BLaER1 treated with 17β-estradiol and CSF1 and Interleukin-3, amounts not matched to agents 10 nM and 100 nM (cell line): ENCODE data around the gene SYT9.

ENCODE experiments used
- H3K27ac ChIP-seq, 11 experiments: shearing (Covaris generic); formaldehyde crosslinking; 2 replicates each; pipeline ENCODE4 v1.8.1; 2022
- H3K27me3 ChIP-seq, 11 experiments: shearing (Covaris generic); formaldehyde crosslinking; 2 replicates each; pipeline ENCODE4 v1.8.1; 2022
- H3K36me3 ChIP-seq, 11 experiments: shearing (Covaris generic); formaldehyde crosslinking; 2 replicates each; pipeline ENCODE4 v1.8.1; 2022
- H3K4me1 ChIP-seq, 10 experiments: shearing (Covaris generic); formaldehyde crosslinking; 2 replicates each; pipeline ENCODE4 v1.8.1; 2022
- H3K4me2 ChIP-seq, 11 experiments: shearing (Covaris generic); formaldehyde crosslinking; 2 replicates each; pipeline ENCODE4 v1.8.1; 2022
- H3K4me3 ChIP-seq, 10 experiments: shearing (Covaris generic); formaldehyde crosslinking; 2 replicates each; pipeline ENCODE4 v1.8.1; 2022
- H3K9ac ChIP-seq, 11 experiments: shearing (Covaris generic); formaldehyde crosslinking; 2 replicates each; pipeline ENCODE4 v1.8.1; 2022
- H3K9me3 ChIP-seq, 11 experiments: shearing (Covaris generic); formaldehyde crosslinking; replicated peaks in 1 of 11; 2 replicates each; pipeline ENCODE4 v1.8.1; 2022
- H4K20me1 ChIP-seq, 11 experiments: shearing (Covaris generic); formaldehyde crosslinking; 2 replicates each; pipeline ENCODE4 v1.8.1; 2022
- Cebpa-rat ChIP-seq, 11 experiments: shearing (Covaris generic); IDR thresholded peaks; 2 replicates each; pipeline ENCODE4 v1.8.1; 2022

Gene SYT9

GRCh38 chr11:7484645-7485044, 232.9 kb downstream of the SYT9 start:
- no peaks in the 10 kb centered on the region for H3K36me3 ChIP-seq
- no peaks in the 10 kb centered on the region for H4K20me1 ChIP-seq
- H3K27ac ChIP-seq, result no peak overlapping the region
- peaks cover 0 to 6% (median 0%) of the 10 kb centered on the region in 10 experiments; a peak in 5 of 20 replicates for H3K4me1 ChIP-seq
- H3K27me3 ChIP-seq, result no peaks in the 10 kb centered on the region
- H3K9me3 ChIP-seq, result no peaks in the 10 kb centered on the region
- no peak overlapping the region for H3K4me2 ChIP-seq
- no peak overlapping the region for H3K9ac ChIP-seq
- no peak overlapping the region for H3K4me3 ChIP-seq
- no peak for TF ChIP-seq Cebpa-rat (IDR thresholded peaks at IDR 0.05)

- H3K27ac ChIP-seq, result no peak within 1 kb of the TSS
- H3K9ac ChIP-seq, result no peak within 1 kb of the TSS
- peaks cover 0 to 14% (median 0%) of the 10 kb centered on the region in 10 experiments; a peak in 7 of 20 replicates for H3K4me1 ChIP-seq
- H3K36me3 ChIP-seq, result no peaks in the 10 kb centered on the region
- TF ChIP-seq Cebpa-rat (IDR thresholded peaks at IDR 0.05), result no peak
- no peak within 1 kb of the TSS for H3K4me3 ChIP-seq
- no peak within 1 kb of the TSS for H3K4me2 ChIP-seq
- no peaks in the 10 kb centered on the region for H3K9me3 ChIP-seq
- H3K27me3 ChIP-seq, result no peaks in the 10 kb centered on the region
- no peaks in the 10 kb centered on the region for H4K20me1 ChIP-seq
Measured at GRCh38 chr11:7485186-7486097, 233.7 kb downstream of the SYT9 start, which contains the start of gene OLFML1. OLFML1 (plus strand) TSS chr11:7485506; CDS start chr11:7485876, 370 bp downstream.

GRCh38 chr11:7486098-7486780, 234.5 kb downstream of the SYT9 start:
- no peak overlapping the region for H3K4me2 ChIP-seq
- H3K9me3 ChIP-seq, result no peaks in the 10 kb centered on the region
- H3K9ac ChIP-seq, result no peak overlapping the region
- TF ChIP-seq Cebpa-rat (IDR thresholded peaks at IDR 0.05), result no peak
- no peaks in the 10 kb centered on the region for H3K36me3 ChIP-seq
- H3K27me3 ChIP-seq, result no peaks in the 10 kb centered on the region
- no peak overlapping the region for H3K27ac ChIP-seq
- H4K20me1 ChIP-seq, result no peaks in the 10 kb centered on the region
- H3K4me1 ChIP-seq, result peaks cover 0 to 16% (median 0%) of the 10 kb centered on the region in 10 experiments; a peak in 7 of 20 replicates
- H3K4me3 ChIP-seq, result no peak overlapping the region

- no peak overlapping the region for H3K4me2 ChIP-seq
- H3K4me3 ChIP-seq, result no peak overlapping the region
- no peak for TF ChIP-seq Cebpa-rat (IDR thresholded peaks at IDR 0.05)
- peaks cover 0 to 16% (median 0%) of the 10 kb centered on the region in 10 experiments; a peak in 7 of 20 replicates for H3K4me1 ChIP-seq
- H3K9ac ChIP-seq, result no peak overlapping the region
- H3K36me3 ChIP-seq, result no peaks in the 10 kb centered on the region
- no peaks in the 10 kb centered on the region for H3K9me3 ChIP-seq
- H3K27me3 ChIP-seq, result no peaks in the 10 kb centered on the region
- H3K27ac ChIP-seq, result no peak overlapping the region
- no peaks in the 10 kb centered on the region for H4K20me1 ChIP-seq
Measured at GRCh38 chr11:7486781-7487140, 235.1 kb downstream of the SYT9 start.

- Histone ChIP-seq H3K27ac (no peak overlapping the region), H3K36me3 (no peaks in the 10 kb centered on the region), H3K27me3 (no peaks in the 10 kb centered on the region), H3K9ac (no peak overlapping the region), H3K4me1 (peaks cover 0 to 16% (median 0%) of the 10 kb centered on the region in 10 experiments; a peak in 7 of 20 replicates), H3K4me2 (no peak overlapping the region), H3K4me3 (no peak overlapping the region), H4K20me1 (no peaks in the 10 kb centered on the region), H3K9me3 (no peaks in the 10 kb centered on the region)
- TF ChIP-seq Cebpa-rat (IDR thresholded peaks at IDR 0.05), result no peak
Measured at GRCh38 chr11:7487360-7487759, 235.7 kb downstream of the SYT9 start.

- no peak for TF ChIP-seq Cebpa-rat (IDR thresholded peaks at IDR 0.05)
- H3K27ac ChIP-seq, result no peak overlapping the region
- no peak overlapping the region for H3K4me3 ChIP-seq
- no peaks in the 10 kb centered on the region for H4K20me1 ChIP-seq
- H3K4me1 ChIP-seq, result peaks cover 0 to 21% (median 0%) of the 10 kb centered on the region in 10 experiments; a peak in 7 of 20 replicates
- no peaks in the 10 kb centered on the region for H3K27me3 ChIP-seq
- H3K9me3 ChIP-seq, result no peaks in the 10 kb centered on the region
- H3K4me2 ChIP-seq, result no peak overlapping the region
- H3K9ac ChIP-seq, result no peak overlapping the region
- H3K36me3 ChIP-seq, result no peaks in the 10 kb centered on the region
Measured at GRCh38 chr11:7488681-7489080, 237.0 kb downstream of the SYT9 start.

GRCh38 chr11:7489376-7489775, 237.7 kb downstream of the SYT9 start:
- H4K20me1 ChIP-seq, result no peaks in the 10 kb centered on the region
- peaks cover 0 to 21% (median 0%) of the 10 kb centered on the region in 10 experiments; a peak in 7 of 20 replicates for H3K4me1 ChIP-seq
- H3K9me3 ChIP-seq, result no peaks in the 10 kb centered on the region
- H3K4me2 ChIP-seq, result peak overlapping the region in 2 of 11 experiments; percentile 15 to 39; a peak in 3 of 22 replicates
- H3K27me3 ChIP-seq, result no peaks in the 10 kb centered on the region
- no peak for TF ChIP-seq Cebpa-rat (IDR thresholded peaks at IDR 0.05)
- H3K27ac ChIP-seq, result no peak overlapping the region
- H3K36me3 ChIP-seq, result no peaks in the 10 kb centered on the region
- H3K4me3 ChIP-seq, result no peak overlapping the region
- no peak overlapping the region for H3K9ac ChIP-seq

GRCh38 chr11:7490054-7490453, 238.3 kb downstream of the SYT9 start:
- Histone ChIP-seq H3K9ac (no peak overlapping the region), H3K27ac (no peak overlapping the region), H3K36me3 (no peaks in the 10 kb centered on the region), H3K4me3 (no peak overlapping the region), H4K20me1 (no peaks in the 10 kb centered on the region), H3K27me3 (no peaks in the 10 kb centered on the region), H3K4me2 (peak overlapping the region in 3 of 11 experiments; percentile 3 to 39 (median 31); a peak in 5 of 22 replicates), H3K9me3 (no peaks in the 10 kb centered on the region), H3K4me1 (peaks cover 0 to 21% (median 0%) of the 10 kb centered on the region in 10 experiments; a peak in 7 of 20 replicates)
- TF ChIP-seq Cebpa-rat (IDR thresholded peaks at IDR 0.05), result no peak

- H3K9me3 ChIP-seq, result no peaks in the 10 kb centered on the region
- no peak for TF ChIP-seq Cebpa-rat (IDR thresholded peaks at IDR 0.05)
- H3K4me3 ChIP-seq, result no peak overlapping the region
- no peaks in the 10 kb centered on the region for H3K27me3 ChIP-seq
- no peaks in the 10 kb centered on the region for H3K36me3 ChIP-seq
- peak overlapping the region in 3 of 11 experiments; percentile 3 to 39 (median 31); a peak in 4 of 22 replicates for H3K4me2 ChIP-seq
- no peak overlapping the region for H3K9ac ChIP-seq
- H4K20me1 ChIP-seq, result no peaks in the 10 kb centered on the region
- H3K4me1 ChIP-seq, result peaks cover 0 to 23% (median 0%) of the 10 kb centered on the region in 10 experiments; a peak in 8 of 20 replicates
- H3K27ac ChIP-seq, result no peak overlapping the region
Measured at GRCh38 chr11:7490535-7490934, 238.8 kb downstream of the SYT9 start.
